ENCODE data around the gene FHL5.

DNA sequence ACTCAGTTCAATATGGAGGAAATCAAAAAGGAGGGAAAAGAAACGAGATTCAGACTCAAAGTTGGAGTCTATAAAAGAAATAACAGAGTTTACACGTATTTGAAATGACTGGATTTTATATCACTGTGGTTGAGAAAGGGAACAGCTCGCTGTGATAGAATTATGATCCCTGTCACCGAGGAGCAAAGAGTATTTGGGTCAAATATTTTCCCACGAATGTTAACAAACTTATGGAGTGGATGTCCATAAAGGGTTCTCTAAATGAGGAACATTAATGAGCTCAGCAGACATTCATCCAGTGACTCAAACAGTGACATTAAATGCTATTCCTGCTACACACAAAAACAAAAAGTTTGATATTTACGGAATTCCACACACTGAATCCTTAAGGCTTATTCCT lies 57.9 kb downstream of the FHL5 start:
- TF ChIP-seq, protein P1, sequence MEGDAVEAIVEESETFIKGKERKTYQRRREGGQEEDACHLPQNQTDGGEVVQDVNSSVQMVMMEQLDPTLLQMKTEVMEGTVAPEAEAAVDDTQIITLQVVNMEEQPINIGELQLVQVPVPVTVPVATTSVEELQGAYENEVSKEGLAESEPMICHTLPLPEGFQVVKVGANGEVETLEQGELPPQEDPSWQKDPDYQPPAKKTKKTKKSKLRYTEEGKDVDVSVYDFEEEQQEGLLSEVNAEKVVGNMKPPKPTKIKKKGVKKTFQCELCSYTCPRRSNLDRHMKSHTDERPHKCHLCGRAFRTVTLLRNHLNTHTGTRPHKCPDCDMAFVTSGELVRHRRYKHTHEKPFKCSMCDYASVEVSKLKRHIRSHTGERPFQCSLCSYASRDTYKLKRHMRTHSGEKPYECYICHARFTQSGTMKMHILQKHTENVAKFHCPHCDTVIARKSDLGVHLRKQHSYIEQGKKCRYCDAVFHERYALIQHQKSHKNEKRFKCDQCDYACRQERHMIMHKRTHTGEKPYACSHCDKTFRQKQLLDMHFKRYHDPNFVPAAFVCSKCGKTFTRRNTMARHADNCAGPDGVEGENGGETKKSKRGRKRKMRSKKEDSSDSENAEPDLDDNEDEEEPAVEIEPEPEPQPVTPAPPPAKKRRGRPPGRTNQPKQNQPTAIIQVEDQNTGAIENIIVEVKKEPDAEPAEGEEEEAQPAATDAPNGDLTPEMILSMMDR (IDR thresholded peaks at IDR 0.05; ENCODE audit: extremely low read depth in 1 of 2, insufficient read depth in 1 of 2, low read depth in 1 of 2, low read length in 2 of 2) = no peak
- TF ChIP-seq JUN (IDR thresholded peaks at IDR 0.05; ENCODE audit: borderline replicate concordance, insufficient read depth, insufficient read length, low read depth) = no peak
- TF ChIP-seq POLR2A (IDR thresholded peaks at IDR 0.05; ENCODE audit: low read depth, low read length) = no peak
